ENCODE results near the gene GPC3.
"Not testable (repeated sequence)": the region's sequence is repeated elsewhere in the genome, so short reads cannot be mapped to it uniquely, and the experiment has no call there.

The GPC3 gene

GRCh38 chrX:133542476-133542875 lies 442.9 kb downstream of the GPC3 start:
- no peak for DNase-seq

- no peak for DNase-seq
These were observed 444.4 kb downstream of the GPC3 start for GRCh38 chrX:133541021-133541420.

- no peak for DNase-seq
These were observed 447.2 kb downstream of the GPC3 start for GRCh38 chrX:133538148-133538547.

- no peak for DNase-seq
These were observed 448.3 kb downstream of the GPC3 start for GRCh38 chrX:133537142-133537541.

- DNase-seq = no peak
These were observed 450.3 kb downstream of the GPC3 start for GRCh38 chrX:133535066-133535465.

GRCh38 chrX:133534172-133534571 lies 451.2 kb downstream of the GPC3 start:
- no peak for DNase-seq

- no peak for DNase-seq
These were observed 452.1 kb downstream of the GPC3 start for GRCh38 chrX:133533249-133533648.

GRCh38 chrX:133530960-133531359 lies 454.4 kb downstream of the GPC3 start:
- DNase-seq = no peak

- no peak for DNase-seq
These were observed 455.8 kb downstream of the GPC3 start for GRCh38 chrX:133529578-133529977.

- no peak for DNase-seq
These were observed 457.6 kb downstream of the GPC3 start for GRCh38 chrX:133527825-133528224.

GRCh38 chrX:133527415-133527814 lies 458.0 kb downstream of the GPC3 start:
- DNase-seq = no peak

GRCh38 chrX:133526773-133527172 lies 458.6 kb downstream of the GPC3 start:
- not testable (repeated sequence) for DNase-seq

GRCh38 chrX:133523526-133523925 lies 461.9 kb downstream of the GPC3 start:
- DNase-seq = no peak

GRCh38 chrX:133523081-133523487 lies 462.3 kb downstream of the GPC3 start:
- no peak for DNase-seq

- DNase-seq = no peak
These were observed 468.7 kb downstream of the GPC3 start for GRCh38 chrX:133516686-133517085.

GRCh38 chrX:133514486-133514885 lies 470.9 kb downstream of the GPC3 start:
- no peak for DNase-seq

- DNase-seq = no peak
These were observed 472.3 kb downstream of the GPC3 start for GRCh38 chrX:133513123-133513522.

GRCh38 chrX:133511041-133511440 lies 474.4 kb downstream of the GPC3 start:
- DNase-seq = no peak

- DNase-seq = no peak
These were observed 488.0 kb downstream of the GPC3 start for GRCh38 chrX:133497356-133497755.

GRCh38 chrX:133495464-133496391 lies 489.7 kb downstream of the GPC3 start:
- no peak for DNase-seq

- DNase-seq = no peak
These were observed 492.0 kb downstream of the GPC3 start for GRCh38 chrX:133493366-133493765.

- DNase-seq = no peak
These were observed 494.4 kb downstream of the GPC3 start for GRCh38 chrX:133490955-133491354.

All from RPMI8226 (cell line).